Duodenal mucosa (tissue), 2 donors: ENCODE measurements around the gene ADD3.
"Not testable (repeated sequence)": the region's sequence is repeated elsewhere in the genome, so short reads cannot be mapped to it uniquely, and the experiment has no call there.

Experiments used
- H3K27ac ChIP-seq: one replicate; pipeline ENCODE4 v1.7.0; 2013; ENCODE audit warnings: low read depth, low read length
- H3K27me3 ChIP-seq, 2 donors: one replicate each; pipeline ENCODE4 v1.7.0; 2013; ENCODE audit warnings: low read length in 2 of 2, control low read depth in 1 of 2; ENCODE audit not compliant: insufficient read depth in 2 of 2, control insufficient read depth in 1 of 2
- H3K36me3 ChIP-seq, 2 donors: one replicate each; pipeline ENCODE4 v1.7.0; 2013; ENCODE audit warnings: low read length in 2 of 2, control low read depth in 1 of 2; ENCODE audit not compliant: insufficient read depth in 2 of 2, control insufficient read depth in 1 of 2
- H3K4me1 ChIP-seq, 2 donors: one replicate each; pipeline ENCODE4 v1.7.0; 2013; ENCODE audit warnings: low read length in 2 of 2, control low read depth in 1 of 2; ENCODE audit not compliant: insufficient read depth in 2 of 2, control insufficient read depth in 1 of 2
- H3K4me3 ChIP-seq, 2 donors: one replicate each; pipeline ENCODE4 v1.7.0; 2013; ENCODE audit warnings: low read length in 2 of 2, low read depth in 1 of 2
- H3K9ac ChIP-seq, 2 donors: one replicate each; pipeline ENCODE4 v1.7.0; 2013; ENCODE audit warnings: low read length in 2 of 2, low read depth in 1 of 2
- H3K9me3 ChIP-seq, 2 donors: one replicate each; pipeline ENCODE4 v1.7.0; 2013; ENCODE audit warnings: low read length in 2 of 2, control low read depth in 1 of 2; ENCODE audit not compliant: control insufficient read depth in 1 of 2

Gene ADD3

GRCh38 chr10:109977382-109977806, 30.4 kb upstream of the ADD3 start:
- Histone ChIP-seq H3K36me3 (no peaks in the 10 kb centered on the region), H3K27ac (peak overlapping the region; percentile 68), H3K4me1 (peaks cover 47 to 57% of the 10 kb centered on the region in 2 donors), H3K27me3 (no peaks in the 10 kb centered on the region), H3K4me3 (peak overlapping the region; percentile 3 to 33), H3K9me3 (no peaks in the 10 kb centered on the region), H3K9ac (peak overlapping the region in 1 of 2 donors; percentile 37)

- Histone ChIP-seq H3K9ac (no peak overlapping the region), H3K27ac (no peak overlapping the region), H3K4me3 (no peak overlapping the region), H3K4me1 (peaks cover 36 to 51% of the 10 kb centered on the region in 2 donors), H3K9me3 (no peaks in the 10 kb centered on the region), H3K36me3 (no peaks in the 10 kb centered on the region), H3K27me3 (no peaks in the 10 kb centered on the region)
These were observed 29.3 kb upstream of the ADD3 start for GRCh38 chr10:109978481-109978880.

- Histone ChIP-seq H3K36me3 (no peaks in the 10 kb centered on the region), H3K4me1 (peaks cover 33 to 49% of the 10 kb centered on the region in 2 donors), H3K9me3 (no peaks in the 10 kb centered on the region), H3K9ac (no peak overlapping the region), H3K27me3 (no peaks in the 10 kb centered on the region), H3K27ac (no peak overlapping the region), H3K4me3 (no peak overlapping the region)
These were observed 28.6 kb upstream of the ADD3 start for GRCh38 chr10:109979215-109979614.

- H3K27me3 ChIP-seq = no peaks in the 10 kb centered on the region
- no peaks in the 10 kb centered on the region for H3K36me3 ChIP-seq
- H3K9ac ChIP-seq = no peak overlapping the region
- H3K4me1 ChIP-seq = peaks cover 26 to 32% of the 10 kb centered on the region in 2 donors
- H3K4me3 ChIP-seq = no peak overlapping the region
- no peak overlapping the region for H3K27ac ChIP-seq
- no peaks in the 10 kb centered on the region for H3K9me3 ChIP-seq
These were observed 26.1 kb upstream of the ADD3 start for GRCh38 chr10:109981650-109982049.

GRCh38 chr10:109982123-109982522, 25.7 kb upstream of the ADD3 start:
- H3K9ac ChIP-seq = no peak overlapping the region
- H3K27me3 ChIP-seq = no peaks in the 10 kb centered on the region
- no peak overlapping the region for H3K27ac ChIP-seq
- H3K36me3 ChIP-seq = no peaks in the 10 kb centered on the region
- H3K9me3 ChIP-seq = no peaks in the 10 kb centered on the region
- H3K4me1 ChIP-seq = peaks cover 22 to 27% of the 10 kb centered on the region in 2 donors
- H3K4me3 ChIP-seq = no peak overlapping the region

GRCh38 chr10:109982812-109983211, 25.0 kb upstream of the ADD3 start:
- H3K4me3 ChIP-seq = no peak overlapping the region
- H3K27me3 ChIP-seq = no peaks in the 10 kb centered on the region
- H3K9me3 ChIP-seq = no peaks in the 10 kb centered on the region
- H3K36me3 ChIP-seq = no peaks in the 10 kb centered on the region
- H3K4me1 ChIP-seq = peaks cover 17 to 23% of the 10 kb centered on the region in 2 donors
- H3K9ac ChIP-seq = no peak overlapping the region
- H3K27ac ChIP-seq = no peak overlapping the region

- no peak overlapping the region for H3K27ac ChIP-seq
- H3K9ac ChIP-seq = no peak overlapping the region
- H3K27me3 ChIP-seq = no peaks in the 10 kb centered on the region
- no peak overlapping the region for H3K4me3 ChIP-seq
- no peaks in the 10 kb centered on the region for H3K36me3 ChIP-seq
- peaks cover 13 to 14% of the 10 kb centered on the region in 2 donors for H3K4me1 ChIP-seq
- no peaks in the 10 kb centered on the region for H3K9me3 ChIP-seq
These were observed 23.8 kb upstream of the ADD3 start for GRCh38 chr10:109984013-109984412.

- H3K4me3 ChIP-seq, H3K27me3 ChIP-seq, H3K9me3 ChIP-seq, H3K9ac ChIP-seq, H3K36me3 ChIP-seq, H3K27ac ChIP-seq: not testable (repeated sequence)
- peaks cover 13 to 14% of the 10 kb centered on the region in 2 donors for H3K4me1 ChIP-seq
These were observed 22.0 kb upstream of the ADD3 start for GRCh38 chr10:109985768-109986167.

GRCh38 chr10:109987452-109988211, 20.2 kb upstream of the ADD3 start:
- no peak overlapping the region for H3K4me3 ChIP-seq
- no peak overlapping the region for H3K27ac ChIP-seq

GRCh38 chr10:109988212-109988596, 19.6 kb upstream of the ADD3 start:
- Histone ChIP-seq H3K27me3 (no peaks in the 10 kb centered on the region), H3K9ac (no peak overlapping the region), H3K4me3 (no peak overlapping the region), H3K27ac (no peak overlapping the region), H3K9me3 (no peaks in the 10 kb centered on the region), H3K36me3 (no peaks in the 10 kb centered on the region), H3K4me1 (no peaks in the 10 kb centered on the region)

More at GRCh38 chr10:109987452-109988211, 20.2 kb upstream of the ADD3 start:
- H3K4me1 ChIP-seq = peaks cover 0 to 2% of the 10 kb centered on the region in 2 donors
- no peaks in the 10 kb centered on the region for H3K9me3 ChIP-seq
- H3K27me3 ChIP-seq = no peaks in the 10 kb centered on the region
- no peaks in the 10 kb centered on the region for H3K36me3 ChIP-seq
- no peak overlapping the region for H3K9ac ChIP-seq
